Thyroid gland (tissue), 4 donors: ENCODE measurements around the gene MIB1. TPM values are rescaled to one million over a fixed set of nuclear protein-coding genes. Genes with fewer than 3 reads are reported as not detected.

Experiments used
- DNase-seq, 2 donors: peaks; one replicate each; pipeline ENCODE4 v3.0.0-alpha.2; 2019
- H3K27ac ChIP-seq, 3 donors: fragments of 200-600 bp; sonication (generic); 1 replicate in 2 of 3; 2 replicates in 1 of 3; pipeline ENCODE4 v1.5.1; 2016 to 2019; ENCODE audit warnings: mild to moderate bottlenecking in 1 of 3, moderate library complexity in 1 of 3
- H3K27me3 ChIP-seq: fragments of 200-600 bp; sonication (generic); one replicate; pipeline ENCODE4 v1.5.1; 2019
- H3K36me3 ChIP-seq, 2 donors: fragments of 200-600 bp; sonication (generic); one replicate each; pipeline ENCODE4 v1.5.1; 2016 to 2019
- H3K4me1 ChIP-seq, 2 donors: fragments of 200-600 bp; sonication (generic); one replicate each; pipeline ENCODE4 v1.5.1; 2017 to 2019
- H3K4me3 ChIP-seq, 3 donors: fragments of 200-600 bp; sonication (generic); replicated peaks in 1 of 3; 1 replicate in 2 of 3; 2 replicates in 1 of 3; pipeline ENCODE4 v1.5.1; 2016; ENCODE audit warnings: mild to moderate bottlenecking in 1 of 3
- H3K9me3 ChIP-seq: fragments of 200-600 bp; sonication (generic); one replicate; pipeline ENCODE4 v1.5.1; 2017
- POLR2A ChIP-seq, 2 donors: fragments of 450-650 bp; IDR thresholded peaks; one replicate each; pipeline ENCODE4 v1.6.1; 2017; ENCODE audit warnings: antibody characterized with exemption in 2 of 2, mild to moderate bottlenecking in 2 of 2, moderate library complexity in 1 of 2
- WGBS, 2 donors: methylation state at CpG; one replicate each; pipeline ENCODE4 v1.1.5; 2017; 5-methylcytosine and 5-hydroxymethylcytosine counted together
- intact Hi-C: fragments of 100-400 bp; cut with DNase I; formaldehyde crosslinking; loops from one replicate; pipeline ENCODE4 v1.15.1; 2023
- microRNA counts, 2 donors: library from miRNA; unstranded; fragments of <30 nt; microRNA quantifications; one replicate each; lab custom pipeline; 2016 to 2017
- small RNA-seq: library from RNA; depleted of rRNA; stranded (forward); fragments of <200 nt; gene quantifications from one replicate; pipeline ENCODE3, GENCODE V24; 2016
- total RNA-seq, 4 donors: library from RNA; depleted of rRNA; stranded (reverse); fragments of >200 nt; gene quantifications; one replicate each; pipeline ENCODE4 v1.2.3, GENCODE V29; 2016
- TF ChIP-seq, protein P1 (sequence below), 6 experiments: fragments of 200-600 bp in 3 of 6; fragments of 450-650 bp in 3 of 6; sonication (generic) in 3 of 6; IDR thresholded peaks; one replicate each; pipeline ENCODE4 v1.5.1; 2016 to 2019; ENCODE audit warnings: antibody characterized with exemption in 6 of 6, mild to moderate bottlenecking in 2 of 6, inconsistent platforms in 1 of 6, moderate library complexity in 1 of 6

Gene MIB1
- total RNA-seq, 4 donors from 2014 or later = 35.8 to 55.6 (median 45.0) TPM

DNA sequence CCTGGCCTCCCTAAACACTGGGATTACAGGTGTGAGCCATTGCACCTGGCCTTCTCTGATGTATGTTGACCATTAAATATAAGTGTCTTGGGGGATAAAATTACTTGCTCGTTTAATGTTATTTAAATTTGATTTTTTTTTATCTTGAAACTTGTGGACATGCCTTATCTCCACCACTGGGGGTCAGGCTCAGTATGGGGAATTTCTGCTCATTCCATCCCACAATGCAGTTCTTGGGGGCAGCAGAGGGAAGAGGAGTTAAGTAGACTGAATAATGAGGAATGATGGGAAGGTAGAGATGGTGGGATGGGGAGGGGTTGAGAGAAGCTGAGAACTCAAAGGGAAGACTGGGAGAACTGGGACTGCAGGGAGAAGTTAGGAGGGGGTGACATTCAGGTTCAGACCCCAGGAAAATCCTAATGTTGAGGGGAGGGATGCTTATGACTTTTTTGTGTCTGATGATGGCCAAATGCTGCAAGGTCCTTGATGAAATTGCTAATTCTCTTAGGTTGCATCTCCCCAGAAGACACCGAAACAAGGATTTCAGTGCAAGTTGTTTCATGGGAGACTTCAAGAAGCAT, 174.2 kb downstream of the MIB1 start:
- TF ChIP-seq, protein P1, sequence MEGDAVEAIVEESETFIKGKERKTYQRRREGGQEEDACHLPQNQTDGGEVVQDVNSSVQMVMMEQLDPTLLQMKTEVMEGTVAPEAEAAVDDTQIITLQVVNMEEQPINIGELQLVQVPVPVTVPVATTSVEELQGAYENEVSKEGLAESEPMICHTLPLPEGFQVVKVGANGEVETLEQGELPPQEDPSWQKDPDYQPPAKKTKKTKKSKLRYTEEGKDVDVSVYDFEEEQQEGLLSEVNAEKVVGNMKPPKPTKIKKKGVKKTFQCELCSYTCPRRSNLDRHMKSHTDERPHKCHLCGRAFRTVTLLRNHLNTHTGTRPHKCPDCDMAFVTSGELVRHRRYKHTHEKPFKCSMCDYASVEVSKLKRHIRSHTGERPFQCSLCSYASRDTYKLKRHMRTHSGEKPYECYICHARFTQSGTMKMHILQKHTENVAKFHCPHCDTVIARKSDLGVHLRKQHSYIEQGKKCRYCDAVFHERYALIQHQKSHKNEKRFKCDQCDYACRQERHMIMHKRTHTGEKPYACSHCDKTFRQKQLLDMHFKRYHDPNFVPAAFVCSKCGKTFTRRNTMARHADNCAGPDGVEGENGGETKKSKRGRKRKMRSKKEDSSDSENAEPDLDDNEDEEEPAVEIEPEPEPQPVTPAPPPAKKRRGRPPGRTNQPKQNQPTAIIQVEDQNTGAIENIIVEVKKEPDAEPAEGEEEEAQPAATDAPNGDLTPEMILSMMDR (IDR thresholded peaks at IDR 0.05) = peak in 3 of 6 experiments; percentile 19 to 45 (median 39)
- TF ChIP-seq POLR2A (IDR thresholded peaks at IDR 0.05) = no peak
- no peaks in the 10 kb centered on the region for H3K36me3 ChIP-seq
- intact Hi-C loops = no loop called here
- H3K4me3 ChIP-seq = no peak overlapping the region
- H3K27me3 ChIP-seq = no peaks in the 10 kb centered on the region
- 47 to 53% methylated on average over 2 of the region's 2 CpGs for WGBS, 2 donors
- DNase-seq = no peak
- no peaks in the 10 kb centered on the region for H3K4me1 ChIP-seq
- H3K9me3 ChIP-seq = no peaks in the 10 kb centered on the region
- H3K27ac ChIP-seq = no peak overlapping the region

DNA sequence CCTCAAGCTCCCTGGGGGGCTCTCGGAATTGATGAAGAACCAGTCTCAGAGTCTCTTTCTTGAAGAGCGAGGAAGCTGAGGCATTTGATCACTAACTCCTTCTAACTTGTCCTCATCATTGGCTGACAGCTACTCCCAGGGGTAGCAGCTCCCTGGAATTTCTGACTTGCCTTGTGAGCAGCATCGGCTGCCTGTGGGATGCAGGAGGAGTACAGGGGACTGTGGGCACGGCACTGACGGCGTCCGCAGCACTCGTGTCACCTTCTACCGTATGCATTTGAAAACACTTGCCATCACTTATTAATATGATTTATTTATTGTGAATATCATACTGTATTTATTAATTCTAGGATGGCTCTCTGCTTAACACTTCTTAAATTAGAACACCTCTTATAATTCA, 175.0 kb downstream of the MIB1 start:
- H3K4me3 ChIP-seq = no peak overlapping the region
- TF ChIP-seq POLR2A (IDR thresholded peaks at IDR 0.05) = no peak
- TF ChIP-seq, protein P1 (IDR thresholded peaks at IDR 0.05) = no peak
- H3K27me3 ChIP-seq = no peaks in the 10 kb centered on the region
- no peaks in the 10 kb centered on the region for H3K9me3 ChIP-seq
- H3K4me1 ChIP-seq = no peaks in the 10 kb centered on the region
- no peak for DNase-seq
- intact Hi-C loops = no loop called here
- no peak overlapping the region for H3K27ac ChIP-seq
- no peaks in the 10 kb centered on the region for H3K36me3 ChIP-seq
- WGBS, 2 donors = 82 to 83% methylated on average over 9 of the region's 9 CpGs

DNA sequence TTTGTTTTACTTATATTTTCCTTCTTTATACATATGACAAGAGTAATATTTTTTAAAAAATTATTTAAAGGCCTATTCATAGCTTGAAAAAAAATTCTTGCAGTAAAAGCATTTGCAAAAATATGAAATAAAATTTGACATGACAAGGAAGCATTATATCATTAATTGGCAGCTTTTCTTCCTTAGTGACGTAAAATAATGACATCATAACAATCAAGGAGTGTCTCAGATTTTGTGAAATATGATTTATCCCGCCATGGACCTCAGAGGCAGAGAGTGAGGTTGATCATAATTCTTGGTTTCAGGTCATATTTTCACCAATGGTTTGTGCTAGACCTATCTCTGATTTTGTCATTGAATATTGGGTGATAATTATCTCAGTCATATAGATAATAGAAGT, 176.0 kb downstream of the MIB1 start:
- H3K27me3 ChIP-seq = no peaks in the 10 kb centered on the region
- TF ChIP-seq POLR2A (IDR thresholded peaks at IDR 0.05) = no peak
- TF ChIP-seq, protein P1 (IDR thresholded peaks at IDR 0.05) = no peak
- H3K36me3 ChIP-seq = no peaks in the 10 kb centered on the region
- H3K9me3 ChIP-seq = no peaks in the 10 kb centered on the region
- intact Hi-C loops = no loop called here
- H3K4me1 ChIP-seq = no peaks in the 10 kb centered on the region
- 88 to 90% methylated on average over 2 of the region's 2 CpGs for WGBS, 2 donors
- no peak for DNase-seq
- no peak overlapping the region for H3K27ac ChIP-seq
- no peak overlapping the region for H3K4me3 ChIP-seq

DNA sequence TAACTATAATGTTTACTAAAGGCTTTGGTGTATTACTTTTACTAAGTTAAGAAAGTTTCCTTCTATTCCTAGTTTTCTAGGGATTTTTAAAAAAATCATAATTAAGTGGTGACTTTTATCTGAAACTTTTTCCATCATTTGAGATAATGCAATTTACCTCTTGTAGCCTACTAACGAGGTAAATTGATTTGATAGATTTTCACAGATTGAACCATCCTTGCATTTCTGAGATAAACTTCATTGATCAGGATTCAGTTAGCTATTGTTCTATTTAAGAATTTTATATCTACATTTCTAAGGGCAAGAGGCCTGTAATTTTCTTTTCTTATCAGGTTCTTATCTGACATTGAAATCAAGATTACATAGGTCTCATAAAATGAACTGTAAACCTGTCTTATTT, 178.1 kb downstream of the MIB1 start:
- no peak for TF ChIP-seq POLR2A (IDR thresholded peaks at IDR 0.05)
- TF ChIP-seq, protein P1 (IDR thresholded peaks at IDR 0.05) = no peak
- intact Hi-C loops = no loop called here
- Histone ChIP-seq H3K36me3 (no peaks in the 10 kb centered on the region), H3K4me3 (no peak overlapping the region), H3K27me3 (no peaks in the 10 kb centered on the region), H3K4me1 (no peaks in the 10 kb centered on the region), H3K27ac (no peak overlapping the region), H3K9me3 (no peaks in the 10 kb centered on the region)
- WGBS, 2 donors = 91 to 93% methylated on average over 1 of the region's 1 CpG
- no peak for DNase-seq

MicroRNAs within 50 kb of the gene (microRNA counts, 767-probe panel; counts per million panel counts)
- microRNA hsa-miR-1 (lab: Ali Mortazavi, UCI) (839 to 2,159 counts per million in 2 donors), microRNA hsa-miR-133a (lab: Ali Mortazavi, UCI) (0 counts per million in 2 donors)

Small RNA genes lying within 50 kb of the gene (small RNA-seq; reads per million reads assigned to genes)
- not detected for gene AC103987.3
- not detected for gene RF00019
- gene RF00045 = not detected
- not detected for gene RF01241
- 0.38 reads per million for gene RN7SL233P
- gene RNU6-1038P = not detected

Other genes starting within 250 kb of the MIB1 start
- 10 to 100 TPM; 24.6 to 38.3 (median 31.3) TPM for gene ESCO1, start 140.1 kb upstream of the MIB1 start, total RNA-seq
- gene SNRPD1, start 128.5 kb upstream of the MIB1 start, total RNA-seq = 1 to 10 TPM; 4.1 to 8.5 (median 6.7) TPM
- gene ABHD3, start 36.0 kb upstream of the MIB1 start, total RNA-seq = 10 to 100 TPM; 17.6 to 28.2 (median 24.5) TPM